Measurements from ENCODE around the gene GFPT1.

Gene GFPT1

GRCh38 chr2:69308338-69308737, 78.7 kb downstream of the GFPT1 start:
- Histone ChIP-seq H3K27ac (no peak overlapping the region), H3K4me2 (no peak overlapping the region), H3K9ac (no peak overlapping the region), H3K4me1 (0 out of 2 replicates have a peak, but pooled peaks cover 12% of the 10 kb centered on the region), H3K27me3 (peaks cover 23% of the 10 kb centered on the region), H3K36me3 (no peaks in the 10 kb centered on the region), H3K4me3 (no peak overlapping the region), H4K20me1 (no peaks in the 10 kb centered on the region), H3K9me3 (peaks cover 10% of the 10 kb centered on the region)
- no peak for TF ChIP-seq Cebpa-rat (IDR thresholded peaks at IDR 0.05)

- Histone ChIP-seq H3K27me3 (peaks cover 23% of the 10 kb centered on the region), H3K9me3 (peaks cover 6% of the 10 kb centered on the region), H3K4me3 (peak overlapping the region; percentile 73), H4K20me1 (no peaks in the 10 kb centered on the region), H3K4me2 (peak overlapping the region; percentile 97), H3K36me3 (no peaks in the 10 kb centered on the region), H3K4me1 (0 out of 2 replicates have a peak, but pooled peaks cover 12% of the 10 kb centered on the region), H3K9ac (no peak overlapping the region), H3K27ac (no peak overlapping the region)
- TF ChIP-seq Cebpa-rat (IDR thresholded peaks at IDR 0.05) = no peak
Observed at GRCh38 chr2:69307579-69308064, 79.4 kb downstream of the GFPT1 start.

- TF ChIP-seq Cebpa-rat (IDR thresholded peaks at IDR 0.05) = no peak
- Histone ChIP-seq H3K4me2 (peak overlapping the region; percentile 97), H3K27ac (0 out of 2 replicates have a peak overlapping the region, but pooled peaks have one; percentile 30)
Observed at GRCh38 chr2:69306822-69307578, 80.0 kb downstream of the GFPT1 start.

GRCh38 chr2:69306393-69306821, 80.6 kb downstream of the GFPT1 start:
- peak overlapping the region; percentile 68 for H3K9ac ChIP-seq
- H3K27me3 ChIP-seq = peaks cover 23% of the 10 kb centered on the region
- peaks cover 6% of the 10 kb centered on the region for H3K9me3 ChIP-seq
- H3K27ac ChIP-seq = no peak overlapping the region
- 0 out of 2 replicates have a peak, but pooled peaks cover 12% of the 10 kb centered on the region for H3K4me1 ChIP-seq
- TF ChIP-seq Cebpa-rat (IDR thresholded peaks at IDR 0.05) = no peak
- peak overlapping the region; percentile 97 for H3K4me2 ChIP-seq
- peak overlapping the region; percentile 73 for H3K4me3 ChIP-seq
- no peaks in the 10 kb centered on the region for H3K36me3 ChIP-seq
- no peaks in the 10 kb centered on the region for H4K20me1 ChIP-seq

More at GRCh38 chr2:69306822-69307578, 80.0 kb downstream of the GFPT1 start:
- peaks cover 23% of the 10 kb centered on the region for H3K27me3 ChIP-seq
- no peaks in the 10 kb centered on the region for H3K36me3 ChIP-seq
- no peaks in the 10 kb centered on the region for H4K20me1 ChIP-seq
- peak overlapping the region; percentile 68 for H3K9ac ChIP-seq
- H3K9me3 ChIP-seq = peaks cover 6% of the 10 kb centered on the region
- peak overlapping the region; percentile 73 for H3K4me3 ChIP-seq
- 0 out of 2 replicates have a peak, but pooled peaks cover 12% of the 10 kb centered on the region for H3K4me1 ChIP-seq

- Histone ChIP-seq H3K9ac (no peak overlapping the region), H4K20me1 (no peaks in the 10 kb centered on the region), H3K4me2 (peak overlapping the region; percentile 97), H3K27me3 (peaks cover 23% of the 10 kb centered on the region), H3K4me3 (peak overlapping the region; percentile 73), H3K9me3 (peaks cover 6% of the 10 kb centered on the region), H3K27ac (no peak overlapping the region), H3K4me1 (0 out of 2 replicates have a peak, but pooled peaks cover 12% of the 10 kb centered on the region), H3K36me3 (no peaks in the 10 kb centered on the region)
- no peak for TF ChIP-seq Cebpa-rat (IDR thresholded peaks at IDR 0.05)
Observed at GRCh38 chr2:69305712-69306392, 81.2 kb downstream of the GFPT1 start.

- Histone ChIP-seq H4K20me1 (no peaks in the 10 kb centered on the region), H3K9me3 (peaks cover 6% of the 10 kb centered on the region), H3K4me1 (0 out of 2 replicates have a peak, but pooled peaks cover 12% of the 10 kb centered on the region), H3K27ac (no peak overlapping the region), H3K4me3 (no peak overlapping the region), H3K4me2 (no peak overlapping the region), H3K27me3 (peaks cover 23% of the 10 kb centered on the region), H3K36me3 (no peaks in the 10 kb centered on the region), H3K9ac (no peak overlapping the region)
- TF ChIP-seq Cebpa-rat (IDR thresholded peaks at IDR 0.05) = no peak
Observed at GRCh38 chr2:69305166-69305565, 81.9 kb downstream of the GFPT1 start.

GRCh38 chr2:69304656-69305055, 82.4 kb downstream of the GFPT1 start:
- H3K36me3 ChIP-seq = no peaks in the 10 kb centered on the region
- H3K9ac ChIP-seq = no peak overlapping the region
- peaks cover 23% of the 10 kb centered on the region for H3K27me3 ChIP-seq
- H3K4me1 ChIP-seq = 0 out of 2 replicates have a peak, but pooled peaks cover 12% of the 10 kb centered on the region
- no peak overlapping the region for H3K4me3 ChIP-seq
- no peaks in the 10 kb centered on the region for H4K20me1 ChIP-seq
- H3K9me3 ChIP-seq = peaks cover 6% of the 10 kb centered on the region
- H3K27ac ChIP-seq = no peak overlapping the region
- no peak overlapping the region for H3K4me2 ChIP-seq
- no peak for TF ChIP-seq Cebpa-rat (IDR thresholded peaks at IDR 0.05)

- H3K27ac ChIP-seq = no peak overlapping the region
- H3K4me1 ChIP-seq = no peaks in the 10 kb centered on the region
- no peak overlapping the region for H3K4me3 ChIP-seq
- H3K36me3 ChIP-seq = no peaks in the 10 kb centered on the region
- peaks cover 6% of the 10 kb centered on the region for H3K9me3 ChIP-seq
- H3K27me3 ChIP-seq = peaks cover 6% of the 10 kb centered on the region
- no peak for TF ChIP-seq Cebpa-rat (IDR thresholded peaks at IDR 0.05)
- no peak overlapping the region for H3K9ac ChIP-seq
- H3K4me2 ChIP-seq = no peak overlapping the region
- no peaks in the 10 kb centered on the region for H4K20me1 ChIP-seq
Observed at GRCh38 chr2:69300650-69301049, 86.4 kb downstream of the GFPT1 start.

- peaks cover 1% of the 10 kb centered on the region for H3K27me3 ChIP-seq
- TF ChIP-seq Cebpa-rat (IDR thresholded peaks at IDR 0.05) = no peak
- peaks cover 6% of the 10 kb centered on the region for H3K9me3 ChIP-seq
- H3K4me1 ChIP-seq = no peaks in the 10 kb centered on the region
- no peak overlapping the region for H3K27ac ChIP-seq
- no peaks in the 10 kb centered on the region for H4K20me1 ChIP-seq
- H3K36me3 ChIP-seq = no peaks in the 10 kb centered on the region
- H3K4me2 ChIP-seq = no peak overlapping the region
- H3K4me3 ChIP-seq = no peak overlapping the region
- H3K9ac ChIP-seq = no peak overlapping the region
Observed at GRCh38 chr2:69299772-69300516, 87.1 kb downstream of the GFPT1 start.
